Breast epithelium (tissue), 4 donors: ENCODE measurements around the gene PCNX2. TPM values are rescaled to one million over a fixed set of nuclear protein-coding genes. Genes with fewer than 3 reads are reported as not detected.
A peak's percentile ranks its signal among the peaks of the same experiment; 100 is the strongest.

Experiments used
- DNase-seq, 2 donors: peaks; one replicate each; pipeline ENCODE4 v3.0.0-alpha.2; 2019; ENCODE audit warnings: low spot score in 2 of 2
- H3K27ac ChIP-seq, 2 donors: fragments of 200-600 bp; sonication (generic) in 1 of 2; one replicate each; pipeline ENCODE4 v1.5.1; 2016 to 2019; ENCODE audit warnings: mild to moderate bottlenecking in 1 of 2
- H3K27me3 ChIP-seq, 2 donors: fragments of 200-600 bp; sonication (generic) in 1 of 2; one replicate each; pipeline versions ENCODE4 v1.5.1 to v1.6.0; 2017 to 2019; ENCODE audit warnings: control low read depth in 1 of 2, mild to moderate bottlenecking in 1 of 2
- H3K36me3 ChIP-seq: fragments of 200-600 bp; one replicate; pipeline ENCODE4 v1.5.1; 2019
- H3K4me1 ChIP-seq, 2 donors: fragments of 200-600 bp; sonication (generic); one replicate each; pipeline ENCODE4 v1.5.1; 2016 to 2019; ENCODE audit warnings: control low read depth in 1 of 2
- H3K4me3 ChIP-seq, 3 donors: fragments of 200-600 bp; sonication (generic); 1 replicate in 2 of 3; 2 replicates in 1 of 3; pipeline ENCODE4 v1.5.1; 2016 to 2019; ENCODE audit warnings: mild to moderate bottlenecking in 3 of 3, moderate library complexity in 2 of 3
- H3K9me3 ChIP-seq, 2 donors: fragments of 200-600 bp; sonication (generic) in 1 of 2; one replicate each; pipeline ENCODE4 v1.5.1; 2016 to 2019; ENCODE audit warnings: control low read depth in 1 of 2
- CTCF ChIP-seq, 3 donors: fragments of 450-650 bp; IDR thresholded peaks; one replicate each; pipeline ENCODE4 v1.5.1; 2016 to 2017; ENCODE audit warnings: antibody characterized with exemption in 3 of 3, mild to moderate bottlenecking in 3 of 3, moderate library complexity in 3 of 3
- POLR2A ChIP-seq: fragments of 450-650 bp; IDR thresholded peaks from one replicate; pipeline ENCODE4 v1.6.1; 2016; ENCODE audit warnings: antibody characterized with exemption, mild to moderate bottlenecking, moderate library complexity
- POLR2AphosphoS5 ChIP-seq, 3 donors: sonication (generic); formaldehyde crosslinking; IDR thresholded peaks; one replicate each; pipeline ENCODE4 v1.6.1; 2017; ENCODE audit warnings: antibody characterized with exemption in 3 of 3
- intact Hi-C: fragments of 100-400 bp; cut with DNase I; formaldehyde crosslinking; loops from one replicate; pipeline ENCODE4 v1.15.1; 2023; ENCODE audit warnings: low total_unique reads
- total RNA-seq, 3 donors: library from RNA; depleted of rRNA; stranded (reverse); fragments of >200 nt; gene quantifications; one replicate each; pipeline ENCODE4 v1.1.0, GENCODE V29; 2016

Gene PCNX2
- total RNA-seq, 3 donors from 2014 or later: 18.7 to 32.6 (median 26.2) TPM

- Histone ChIP-seq H3K27ac (no peak overlapping the region), H3K4me1 (peaks cover 0 to 4% of the 10 kb centered on the region in 2 donors), H3K9me3 (no peaks in the 10 kb centered on the region), H3K4me3 (no peak overlapping the region), H3K27me3 (no peaks in the 10 kb centered on the region), H3K36me3 (no peaks in the 10 kb centered on the region)
- TF ChIP-seq CTCF (IDR thresholded peaks at IDR 0.05): no peak
- TF ChIP-seq POLR2AphosphoS5 (IDR thresholded peaks at IDR 0.05): no peak
- TF ChIP-seq POLR2A: no peak
- intact Hi-C loops: no loop called here
- no peak for DNase-seq
These were observed 37.6 kb upstream of the PCNX2 start for GRCh38 chr1:233333086-233333485.

GRCh38 chr1:233331676-233332519 is 36.4 kb upstream of the PCNX2 start:
- TF ChIP-seq POLR2AphosphoS5 (IDR thresholded peaks at IDR 0.05) (no peak), POLR2A (no peak), CTCF (IDR thresholded peaks at IDR 0.05) (no peak)
- intact Hi-C loops: no loop called here
- Histone ChIP-seq H3K36me3 (no peaks in the 10 kb centered on the region), H3K9me3 (no peaks in the 10 kb centered on the region), H3K4me1 (peaks cover 0 to 4% of the 10 kb centered on the region in 2 donors), H3K27ac (no peak overlapping the region), H3K4me3 (no peak overlapping the region), H3K27me3 (no peaks in the 10 kb centered on the region)
- no peak for DNase-seq

GRCh38 chr1:233328142-233328921 is 32.8 kb upstream of the PCNX2 start:
- intact Hi-C loops: no loop called here
- H3K4me3 ChIP-seq: peak overlapping the region; percentile 43 to 75 (median 72)
- peak in 1 of 2 donors; percentile 19 for DNase-seq
- no peaks in the 10 kb centered on the region for H3K36me3 ChIP-seq
- peaks cover 0 to 4% of the 10 kb centered on the region in 2 donors for H3K4me1 ChIP-seq
- H3K27ac ChIP-seq: peak overlapping the region; percentile 74 to 81
- H3K27me3 ChIP-seq: no peaks in the 10 kb centered on the region
- TF ChIP-seq CTCF (IDR thresholded peaks at IDR 0.05): no peak
- TF ChIP-seq POLR2A: no peak
- no peak for TF ChIP-seq POLR2AphosphoS5 (IDR thresholded peaks at IDR 0.05)
- no peaks in the 10 kb centered on the region for H3K9me3 ChIP-seq

- no peak for TF ChIP-seq POLR2A
- no peak for TF ChIP-seq POLR2AphosphoS5 (IDR thresholded peaks at IDR 0.05)
- no peak for TF ChIP-seq CTCF (IDR thresholded peaks at IDR 0.05)
- Histone ChIP-seq H3K27me3 (no peaks in the 10 kb centered on the region), H3K36me3 (no peaks in the 10 kb centered on the region), H3K27ac (peak within 1 kb of the TSS; percentile 74 to 81), H3K9me3 (no peaks in the 10 kb centered on the region), H3K4me3 (peak within 1 kb of the TSS; percentile 43 to 75 (median 72)), H3K4me1 (peaks cover 0 to 4% of the 10 kb centered on the region in 2 donors)
- intact Hi-C loops: no loop called here
- no peak for DNase-seq
These were observed 32.2 kb upstream of the PCNX2 start, which contains the start of gene MAP3K21 for GRCh38 chr1:233327651-233328141. TSS of gene MAP3K21 (plus strand) at chr1:233327724. CDS start at chr1:233328029, 305 bp downstream.
